HepG2 (cell line): ENCODE results near the gene GADL1. TPM values are rescaled to one million over a fixed set of nuclear protein-coding genes. Genes with fewer than 3 reads are reported as not detected.

Experiments
- ATAC-seq: fragments of 200-7000 bp; cut with Tn5 transposase; 3 replicates; pipeline ENCODE4 v1.9.1; 2020; ENCODE audit warnings: mild to moderate bottlenecking, moderate library complexity
- BruUV-seq: library from RNA; stranded (reverse); fragments of 400-500 nt; replicated peaks from 2 replicates; lab custom pipeline; 2021; lab: Mats Ljungman, UMichigan
- CTCF ChIA-PET: fragments of 300-600 bp; formaldehyde crosslinking; extraction: SDS; loops from one replicate; lab custom pipeline; 2021; ENCODE audit warnings: low total read pairs, inconsistent platforms, low intra/inter-chr PET ratio; lab: Yijun Ruan, JAX
- POLR2A ChIA-PET: fragments of 350-600 bp; sonication (Branson Sonifier 250); formaldehyde crosslinking; loops from one replicate; lab custom pipeline; 2020; ENCODE audit warnings: antibody characterized with exemption, inconsistent platforms; lab: Yijun Ruan, JAX
- DNase-seq: peaks from one replicate; pipeline ENCODE4 v3.0.0-alpha.2; 2015; ENCODE audit warnings: low spot score
- FAIRE-seq: peaks from 3 replicates; lab custom pipeline; 2011; peaks lifted over from hg19 to GRCh38; lab: Jason Lieb, UNC
- H2AFZ ChIP-seq: one replicate; pipeline ENCODE4 v1.6.1; 2011; ENCODE audit warnings: low read length, inconsistent platforms
- H3K27ac ChIP-seq: fragments of 300-600 bp; 3 replicates; pipeline ENCODE4 v1.8.0; 2011; ENCODE audit warnings: mixed run types, mild to moderate bottlenecking, mixed read lengths, low read length, inconsistent platforms; ENCODE audit not compliant: insufficient read depth; ENCODE audit errors: extremely low read length
- H3K27me3 ChIP-seq, 2 experiments: fragments of 200-600 bp in 1 of 2; 2 replicates in 1 of 2; 3 replicates in 1 of 2; pipeline versions ENCODE4 v1.6.0 to v1.8.0; 2011; ENCODE audit warnings: low read length in 2 of 2, mild to moderate bottlenecking in 2 of 2, moderate library complexity in 2 of 2, inconsistent platforms in 1 of 2; ENCODE audit not compliant: insufficient read depth in 2 of 2, control insufficient read depth in 1 of 2
- H3K36me3 ChIP-seq, 2 experiments: fragments of 200-600 bp in 1 of 2; replicated peaks in 1 of 2; 2 replicates in 1 of 2; 3 replicates in 1 of 2; pipeline versions ENCODE4 v1.5.1 to v1.8.0; 2011; ENCODE audit warnings: low read length in 2 of 2, inconsistent platforms in 1 of 2; ENCODE audit not compliant: insufficient read depth in 2 of 2, control insufficient read depth in 1 of 2
- H3K4me1 ChIP-seq: 2 replicates; pipeline ENCODE4 v1.5.1; 2012; ENCODE audit warnings: low read length, inconsistent platforms; ENCODE audit not compliant: insufficient read depth
- H3K4me2 ChIP-seq: 2 replicates; pipeline ENCODE4 v1.6.0; 2011; ENCODE audit warnings: low read depth, low read length, inconsistent platforms
- H3K4me3 ChIP-seq, 3 experiments: fragments of 200-600 bp in 1 of 3; sonication (generic), shearing (Covaris generic) in 1 of 3; replicated peaks in 1 of 3; 2 replicates each; pipeline ENCODE4 v1.5.1; 2011 to 2016; ENCODE audit warnings: low read length in 3 of 3, inconsistent platforms in 2 of 3, low read depth in 2 of 3, mild to moderate bottlenecking in 2 of 3, control low read depth in 1 of 3, mixed read lengths in 1 of 3; ENCODE audit not compliant: insufficient read depth in 1 of 3
- H3K79me2 ChIP-seq: one replicate; pipeline ENCODE4 v1.6.1; 2011; ENCODE audit warnings: low read length, inconsistent platforms; ENCODE audit not compliant: insufficient read depth
- H3K9ac ChIP-seq: 2 replicates; pipeline ENCODE4 v1.6.0; 2011; ENCODE audit warnings: mild to moderate bottlenecking, low read depth, low read length, inconsistent platforms; ENCODE audit not compliant: insufficient read depth
- H3K9me3 ChIP-seq: 2 replicates; pipeline ENCODE4 v1.5.1; 2012; ENCODE audit warnings: mild to moderate bottlenecking, low read length
- H4K20me1 ChIP-seq: 2 replicates; pipeline ENCODE4 v1.6.0; 2011; ENCODE audit warnings: inconsistent platforms, mild to moderate bottlenecking, low read length, moderate library complexity; ENCODE audit not compliant: insufficient read depth
- CC2D1A ChIP-seq: sonication (generic); formaldehyde crosslinking; IDR thresholded peaks from 2 replicates; pipeline ENCODE4 v1.8.1; 2023; ENCODE audit warnings: mild to moderate bottlenecking, missing genetic modification reagents
- DMTF1 ChIP-seq: sonication (generic); formaldehyde crosslinking; IDR thresholded peaks from 2 replicates; pipeline ENCODE4 v1.4.0; 2020; ENCODE audit warnings: mild to moderate bottlenecking, missing genetic modification reagents
- FOSL1 ChIP-seq: sonication (generic); formaldehyde crosslinking; IDR thresholded peaks from 2 replicates; pipeline ENCODE4 v1.9.0; 2021; ENCODE audit warnings: missing genetic modification reagents, borderline replicate concordance
- GATAD1 ChIP-seq: IDR thresholded peaks from 2 replicates; pipeline ENCODE4 v1.6.1; 2016; ENCODE audit warnings: missing genetic modification reagents, missing compliant biosample characterization
- NR2F6 ChIP-seq, 2 experiments: IDR thresholded peaks; 2 replicates each; pipeline ENCODE4 v1.6.1; 2016; ENCODE audit warnings: antibody characterized with exemption in 1 of 2, mild to moderate bottlenecking in 1 of 2
- POGZ ChIP-seq: sonication (generic); formaldehyde crosslinking; IDR thresholded peaks from 2 replicates; pipeline ENCODE4 v1.4.0; 2020; ENCODE audit warnings: mild to moderate bottlenecking, missing genetic modification reagents
- SIN3B ChIP-seq: fragments of 150-350 bp; IDR thresholded peaks from 2 replicates; pipeline ENCODE4 v1.6.1; 2014; ENCODE audit warnings: low read length
- ZNF747 ChIP-seq: sonication (generic); formaldehyde crosslinking; IDR thresholded peaks from 2 replicates; pipeline ENCODE4 v1.8.1; 2023; ENCODE audit warnings: missing genetic modification reagents, mild to moderate bottlenecking, borderline replicate concordance
- ZNF850 ChIP-seq: sonication (generic); formaldehyde crosslinking; conservative IDR thresholded peaks from 2 replicates; pipeline ENCODE4 v1.9.0; 2021; ENCODE audit warnings: mild to moderate bottlenecking, missing genetic modification reagents
- WGBS: methylation state at CpG from one replicate; pipeline ENCODE4 v1.1.6; 2017; ENCODE audit warnings: low lambda C conversion rate; 5-methylcytosine and 5-hydroxymethylcytosine counted together
- in situ Hi-C: cut with HindIII; loops from 2 replicates; pipeline ENCODE4 v1.10.0; 2017; ENCODE audit warnings: low pct_unique_long_range_greater_than_20kb; ENCODE audit not compliant: extremely low pct_ligation_motif_present
- intact Hi-C: fragments of 100-400 bp; cut with micrococcal nuclease; formaldehyde crosslinking; loops from one replicate; pipeline ENCODE4 v1.10.0; 2022; ENCODE audit not compliant: unreplicated experiment
- polyA plus RNA-seq, 8 experiments: library from polyadenylated mRNA; depleted of rRNA in 3 of 8; stranded (reverse) in 7 of 8; unstranded in 1 of 8; fragments of >200 nt; fragmentation: Illumina TruSeq in 4 of 8; extraction: Trizol in 4 of 8; gene quantifications; 2 replicates each; pipeline versions ENCODE4 v1.2.1 to v1.2.3, GENCODE V29; 2011 to 2016; ENCODE audit warnings: low read depth in 4 of 8, missing spikeins in 1 of 8, mixed read lengths in 1 of 8; ENCODE audit not compliant: insufficient read depth in 1 of 8
- total RNA-seq, 5 experiments: library from RNA; depleted of rRNA; stranded (reverse); fragments of >200 nt; fragmentation: Illumina TruSeq; extraction: Trizol; gene quantifications; 2 replicates each; pipeline ENCODE4 v1.2.3, GENCODE V29; 2016; ENCODE audit warnings: low read depth in 1 of 5
- TF ChIP-seq, protein P1 (sequence below): sonication (generic); formaldehyde crosslinking; IDR thresholded peaks from 2 replicates; pipeline ENCODE4 v1.4.0; 2020; ENCODE audit warnings: missing genetic modification reagents
- TF ChIP-seq, protein P2 (sequence below): sonication (generic); formaldehyde crosslinking; IDR thresholded peaks from 2 replicates; pipeline ENCODE4 v1.4.0; 2020; ENCODE audit warnings: missing genetic modification reagents
- TF ChIP-seq, protein P3 (sequence below): sonication (generic); formaldehyde crosslinking; IDR thresholded peaks from 2 replicates; pipeline ENCODE4 v1.4.0; 2020; ENCODE audit warnings: missing genetic modification reagents, mild to moderate bottlenecking, borderline replicate concordance
- TF ChIP-seq, protein P4 (sequence below): sonication (generic); formaldehyde crosslinking; IDR thresholded peaks from 2 replicates; pipeline ENCODE4 v1.5.0; 2020; ENCODE audit warnings: missing genetic modification reagents

Gene GADL1
- total and polyA plus RNA-seq, 2 of the 13 experiments (the other 11 are each of a cell fraction or from before 2014, with no cell fraction given), result not detected

GRCh38 chr3:30914696-30915095 lies 20.2 kb upstream of the GADL1 start:
- WGBS, result 20% methylated on average over 4 of the region's 4 CpGs
- no peaks in the 10 kb centered on the region for H3K9me3 ChIP-seq
- H3K4me2 ChIP-seq, result no peak overlapping the region
- no peak for FAIRE-seq
- POLR2A ChIA-PET, result no interaction called here
- no peak overlapping the region for H3K4me3 ChIP-seq
- H2AFZ ChIP-seq, result no peak overlapping the region
- no peaks in the 10 kb centered on the region for H4K20me1 ChIP-seq
- H3K4me1 ChIP-seq, result no peaks in the 10 kb centered on the region
- intact Hi-C loops, result no loop called here
- BruUV-seq, result no TSS peak
- in situ Hi-C loops, result no loop called here
- no peak overlapping the region for H3K9ac ChIP-seq
- ATAC-seq, result no peak
- DNase-seq, result no peak
- H3K27me3 ChIP-seq, result 0 out of 5 replicates have a peak, but pooled peaks cover 0 to 5% of the 10 kb centered on the region in 2 experiments
- no peaks in the 10 kb centered on the region for H3K36me3 ChIP-seq
- no peaks in the 10 kb centered on the region for H3K79me2 ChIP-seq
- CTCF ChIA-PET, result no interaction called here
- H3K27ac ChIP-seq, result no peak overlapping the region
- TF ChIP-seq FOSL1 (CRISPR knock-in tag) (no peak), CC2D1A (CRISPR knock-in tag) (no peak), DMTF1 (no peak), ZNF850 (CRISPR knock-in tag) (no peak), ZNF747 (no peak), SIN3B (no peak), NR2F6 (IDR thresholded peaks at IDR 0.05) (no peak), NR2F6 (CRISPR knock-in tag; IDR thresholded peaks at IDR 0.05) (no peak), GATAD1 (CRISPR knock-in tag) (no peak), POGZ (CRISPR knock-in tag) (no peak)
- TF ChIP-seq, protein P1, sequence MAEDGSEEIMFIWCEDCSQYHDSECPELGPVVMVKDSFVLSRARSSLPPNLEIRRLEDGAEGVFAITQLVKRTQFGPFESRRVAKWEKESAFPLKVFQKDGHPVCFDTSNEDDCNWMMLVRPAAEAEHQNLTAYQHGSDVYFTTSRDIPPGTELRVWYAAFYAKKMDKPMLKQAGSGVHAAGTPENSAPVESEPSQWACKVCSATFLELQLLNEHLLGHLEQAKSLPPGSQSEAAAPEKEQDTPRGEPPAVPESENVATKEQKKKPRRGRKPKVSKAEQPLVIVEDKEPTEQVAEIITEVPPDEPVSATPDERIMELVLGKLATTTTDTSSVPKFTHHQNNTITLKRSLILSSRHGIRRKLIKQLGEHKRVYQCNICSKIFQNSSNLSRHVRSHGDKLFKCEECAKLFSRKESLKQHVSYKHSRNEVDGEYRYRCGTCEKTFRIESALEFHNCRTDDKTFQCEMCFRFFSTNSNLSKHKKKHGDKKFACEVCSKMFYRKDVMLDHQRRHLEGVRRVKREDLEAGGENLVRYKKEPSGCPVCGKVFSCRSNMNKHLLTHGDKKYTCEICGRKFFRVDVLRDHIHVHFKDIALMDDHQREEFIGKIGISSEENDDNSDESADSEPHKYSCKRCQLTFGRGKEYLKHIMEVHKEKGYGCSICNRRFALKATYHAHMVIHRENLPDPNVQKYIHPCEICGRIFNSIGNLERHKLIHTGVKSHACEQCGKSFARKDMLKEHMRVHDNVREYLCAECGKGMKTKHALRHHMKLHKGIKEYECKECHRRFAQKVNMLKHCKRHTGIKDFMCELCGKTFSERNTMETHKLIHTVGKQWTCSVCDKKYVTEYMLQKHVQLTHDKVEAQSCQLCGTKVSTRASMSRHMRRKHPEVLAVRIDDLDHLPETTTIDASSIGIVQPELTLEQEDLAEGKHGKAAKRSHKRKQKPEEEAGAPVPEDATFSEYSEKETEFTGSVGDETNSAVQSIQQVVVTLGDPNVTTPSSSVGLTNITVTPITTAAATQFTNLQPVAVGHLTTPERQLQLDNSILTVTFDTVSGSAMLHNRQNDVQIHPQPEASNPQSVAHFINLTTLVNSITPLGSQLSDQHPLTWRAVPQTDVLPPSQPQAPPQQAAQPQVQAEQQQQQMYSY (CRISPR knock-in tag), result no peak
- TF ChIP-seq, protein P2, sequence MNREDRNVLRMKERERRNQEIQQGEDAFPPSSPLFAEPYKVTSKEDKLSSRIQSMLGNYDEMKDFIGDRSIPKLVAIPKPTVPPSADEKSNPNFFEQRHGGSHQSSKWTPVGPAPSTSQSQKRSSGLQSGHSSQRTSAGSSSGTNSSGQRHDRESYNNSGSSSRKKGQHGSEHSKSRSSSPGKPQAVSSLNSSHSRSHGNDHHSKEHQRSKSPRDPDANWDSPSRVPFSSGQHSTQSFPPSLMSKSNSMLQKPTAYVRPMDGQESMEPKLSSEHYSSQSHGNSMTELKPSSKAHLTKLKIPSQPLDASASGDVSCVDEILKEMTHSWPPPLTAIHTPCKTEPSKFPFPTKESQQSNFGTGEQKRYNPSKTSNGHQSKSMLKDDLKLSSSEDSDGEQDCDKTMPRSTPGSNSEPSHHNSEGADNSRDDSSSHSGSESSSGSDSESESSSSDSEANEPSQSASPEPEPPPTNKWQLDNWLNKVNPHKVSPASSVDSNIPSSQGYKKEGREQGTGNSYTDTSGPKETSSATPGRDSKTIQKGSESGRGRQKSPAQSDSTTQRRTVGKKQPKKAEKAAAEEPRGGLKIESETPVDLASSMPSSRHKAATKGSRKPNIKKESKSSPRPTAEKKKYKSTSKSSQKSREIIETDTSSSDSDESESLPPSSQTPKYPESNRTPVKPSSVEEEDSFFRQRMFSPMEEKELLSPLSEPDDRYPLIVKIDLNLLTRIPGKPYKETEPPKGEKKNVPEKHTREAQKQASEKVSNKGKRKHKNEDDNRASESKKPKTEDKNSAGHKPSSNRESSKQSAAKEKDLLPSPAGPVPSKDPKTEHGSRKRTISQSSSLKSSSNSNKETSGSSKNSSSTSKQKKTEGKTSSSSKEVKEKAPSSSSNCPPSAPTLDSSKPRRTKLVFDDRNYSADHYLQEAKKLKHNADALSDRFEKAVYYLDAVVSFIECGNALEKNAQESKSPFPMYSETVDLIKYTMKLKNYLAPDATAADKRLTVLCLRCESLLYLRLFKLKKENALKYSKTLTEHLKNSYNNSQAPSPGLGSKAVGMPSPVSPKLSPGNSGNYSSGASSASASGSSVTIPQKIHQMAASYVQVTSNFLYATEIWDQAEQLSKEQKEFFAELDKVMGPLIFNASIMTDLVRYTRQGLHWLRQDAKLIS (CRISPR knock-in tag), result no peak
- TF ChIP-seq, protein P3, sequence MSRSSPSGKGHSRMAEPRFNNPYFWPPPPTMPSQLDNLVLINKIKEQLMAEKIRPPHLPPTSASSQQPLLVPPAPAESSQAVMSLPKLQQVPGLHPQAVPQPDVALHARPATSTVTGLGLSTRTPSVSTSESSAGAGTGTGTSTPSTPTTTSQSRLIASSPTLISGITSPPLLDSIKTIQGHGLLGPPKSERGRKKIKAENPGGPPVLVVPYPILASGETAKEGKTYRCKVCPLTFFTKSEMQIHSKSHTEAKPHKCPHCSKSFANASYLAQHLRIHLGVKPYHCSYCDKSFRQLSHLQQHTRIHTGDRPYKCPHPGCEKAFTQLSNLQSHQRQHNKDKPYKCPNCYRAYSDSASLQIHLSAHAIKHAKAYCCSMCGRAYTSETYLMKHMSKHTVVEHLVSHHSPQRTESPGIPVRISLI (CRISPR knock-in tag), result no peak
- TF ChIP-seq, protein P4, sequence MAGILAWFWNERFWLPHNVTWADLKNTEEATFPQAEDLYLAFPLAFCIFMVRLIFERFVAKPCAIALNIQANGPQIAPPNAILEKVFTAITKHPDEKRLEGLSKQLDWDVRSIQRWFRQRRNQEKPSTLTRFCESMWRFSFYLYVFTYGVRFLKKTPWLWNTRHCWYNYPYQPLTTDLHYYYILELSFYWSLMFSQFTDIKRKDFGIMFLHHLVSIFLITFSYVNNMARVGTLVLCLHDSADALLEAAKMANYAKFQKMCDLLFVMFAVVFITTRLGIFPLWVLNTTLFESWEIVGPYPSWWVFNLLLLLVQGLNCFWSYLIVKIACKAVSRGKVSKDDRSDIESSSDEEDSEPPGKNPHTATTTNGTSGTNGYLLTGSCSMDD, result no peak
